Measurements from ENCODE around the gene ARHGAP22.

ARHGAP22 gene

DNA sequence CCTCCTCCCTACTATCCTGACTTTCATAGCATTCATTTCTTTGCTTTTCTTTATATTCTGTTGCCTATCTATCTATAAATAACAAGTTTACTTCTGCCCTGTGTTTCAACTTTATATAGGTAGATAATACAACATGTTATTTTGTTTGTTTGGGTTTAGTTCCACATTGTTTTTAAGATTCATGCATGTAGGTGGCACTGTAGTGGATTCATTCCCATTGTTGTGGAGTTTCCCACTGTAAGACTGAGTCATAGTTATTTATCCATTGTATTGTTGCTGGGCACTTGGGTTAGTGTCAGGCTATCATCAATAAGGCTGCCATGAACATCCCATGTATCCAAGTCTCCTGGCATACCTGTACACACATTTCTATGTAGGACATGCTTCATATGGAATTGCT is 127.7 kb downstream of the ARHGAP22 start:
- peaks cover 0 to 5% (median 0%) of the 10 kb centered on the region in 5 donors for H3K9me3 ChIP-seq (ENCODE audit: control insufficient read depth in 5 of 5, low read length in 5 of 5)
- H3K4me1 ChIP-seq (ENCODE audit: control insufficient read depth in 5 of 5, insufficient read depth in 5 of 5, low read length in 5 of 5) = peaks cover 0 to 6% (median 0%) of the 10 kb centered on the region in 5 donors
- peaks cover 0 to 5% (median 0%) of the 10 kb centered on the region in 5 donors for H3K27me3 ChIP-seq (ENCODE audit: control insufficient read depth in 5 of 5, insufficient read depth in 4 of 5, low read length in 5 of 5)
- no peaks in the 10 kb centered on the region for H3K36me3 ChIP-seq (ENCODE audit: control insufficient read depth in 5 of 5, insufficient read depth in 5 of 5, low read length in 5 of 5)
- no peak overlapping the region for H3K4me3 ChIP-seq (ENCODE audit: low read depth in 1 of 5, low read length in 5 of 5)
- H3K9ac ChIP-seq (ENCODE audit: low read length in 5 of 5) = no peak overlapping the region
- H3K27ac ChIP-seq (ENCODE audit: low read depth, low read length) = no peak overlapping the region

DNA sequence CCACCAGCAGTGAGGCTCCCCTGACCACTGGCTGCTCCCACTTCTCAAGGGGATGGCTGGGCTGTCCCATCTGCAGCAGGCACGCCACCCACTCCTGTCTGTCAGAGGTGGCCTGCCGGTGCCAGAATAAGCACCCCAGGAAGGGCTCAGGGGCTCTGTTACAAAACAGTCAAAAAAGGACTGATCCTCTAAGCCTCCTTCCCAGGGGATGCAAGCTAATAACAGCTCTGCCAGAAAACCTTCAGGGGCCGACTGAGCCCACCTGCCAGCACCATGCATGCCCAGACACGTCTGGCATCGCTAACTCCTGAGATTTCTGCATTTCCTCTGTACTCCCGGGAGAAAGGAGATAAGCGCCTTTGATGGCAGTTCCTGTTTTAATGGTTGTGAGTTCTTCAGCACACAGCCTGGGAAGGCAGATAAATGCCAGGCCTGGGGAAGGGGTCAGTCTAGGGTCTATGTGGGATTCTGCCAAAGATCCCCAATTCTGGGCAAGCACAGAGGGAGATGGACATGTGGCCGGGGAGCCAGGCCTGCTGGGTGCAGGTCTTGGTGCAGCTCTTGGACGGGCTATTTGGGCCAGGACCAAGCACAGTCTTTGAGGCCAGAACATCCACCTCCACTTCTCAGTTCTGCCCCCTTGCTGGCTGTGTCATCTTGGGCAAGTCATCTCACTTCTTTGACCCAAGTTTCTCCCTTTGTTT is 128.4 kb downstream of the ARHGAP22 start:
- H3K9me3 ChIP-seq (ENCODE audit: control insufficient read depth in 5 of 5, low read length in 5 of 5) = peaks cover 0 to 5% (median 0%) of the 10 kb centered on the region in 5 donors
- no peak overlapping the region for H3K4me3 ChIP-seq (ENCODE audit: low read depth in 1 of 5, low read length in 5 of 5)
- H3K27me3 ChIP-seq (ENCODE audit: control insufficient read depth in 5 of 5, insufficient read depth in 4 of 5, low read length in 5 of 5) = peaks cover 0 to 5% (median 0%) of the 10 kb centered on the region in 5 donors
- H3K36me3 ChIP-seq (ENCODE audit: control insufficient read depth in 5 of 5, insufficient read depth in 5 of 5, low read length in 5 of 5) = no peaks in the 10 kb centered on the region
- no peak overlapping the region for H3K9ac ChIP-seq (ENCODE audit: low read length in 5 of 5)
- no peak overlapping the region for H3K27ac ChIP-seq (ENCODE audit: low read depth, low read length)
- peaks cover 0 to 6% (median 0%) of the 10 kb centered on the region in 5 donors for H3K4me1 ChIP-seq (ENCODE audit: control insufficient read depth in 5 of 5, insufficient read depth in 5 of 5, low read length in 5 of 5)

DNA sequence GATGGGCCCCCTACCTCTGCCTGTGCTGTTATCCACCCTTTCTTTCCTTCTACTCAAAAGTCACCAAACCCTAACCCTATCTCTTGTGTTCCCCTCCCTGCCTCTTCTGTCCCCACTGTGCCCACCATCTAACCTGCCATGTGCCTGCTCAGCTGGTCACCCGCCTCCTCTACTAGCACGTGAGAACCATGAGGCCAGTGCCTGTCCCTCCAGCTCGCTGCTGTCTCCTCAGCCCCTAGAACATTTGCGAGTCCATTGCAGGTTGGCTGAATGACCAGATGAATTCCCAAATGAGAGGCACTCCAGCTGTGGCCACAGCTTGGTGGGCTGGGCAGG is 129.0 kb downstream of the ARHGAP22 start:
- H3K9me3 ChIP-seq (ENCODE audit: control insufficient read depth in 5 of 5, low read length in 5 of 5) = peaks cover 0 to 5% (median 0%) of the 10 kb centered on the region in 5 donors
- H3K36me3 ChIP-seq (ENCODE audit: control insufficient read depth in 5 of 5, insufficient read depth in 5 of 5, low read length in 5 of 5) = no peaks in the 10 kb centered on the region
- H3K4me1 ChIP-seq (ENCODE audit: control insufficient read depth in 5 of 5, insufficient read depth in 5 of 5, low read length in 5 of 5) = peaks cover 0 to 4% (median 0%) of the 10 kb centered on the region in 5 donors
- peaks cover 0 to 5% (median 0%) of the 10 kb centered on the region in 5 donors for H3K27me3 ChIP-seq (ENCODE audit: control insufficient read depth in 5 of 5, insufficient read depth in 4 of 5, low read length in 5 of 5)
- no peak overlapping the region for H3K4me3 ChIP-seq (ENCODE audit: low read depth in 1 of 5, low read length in 5 of 5)
- H3K27ac ChIP-seq (ENCODE audit: low read depth, low read length) = no peak overlapping the region
- no peak overlapping the region for H3K9ac ChIP-seq (ENCODE audit: low read length in 5 of 5)

DNA sequence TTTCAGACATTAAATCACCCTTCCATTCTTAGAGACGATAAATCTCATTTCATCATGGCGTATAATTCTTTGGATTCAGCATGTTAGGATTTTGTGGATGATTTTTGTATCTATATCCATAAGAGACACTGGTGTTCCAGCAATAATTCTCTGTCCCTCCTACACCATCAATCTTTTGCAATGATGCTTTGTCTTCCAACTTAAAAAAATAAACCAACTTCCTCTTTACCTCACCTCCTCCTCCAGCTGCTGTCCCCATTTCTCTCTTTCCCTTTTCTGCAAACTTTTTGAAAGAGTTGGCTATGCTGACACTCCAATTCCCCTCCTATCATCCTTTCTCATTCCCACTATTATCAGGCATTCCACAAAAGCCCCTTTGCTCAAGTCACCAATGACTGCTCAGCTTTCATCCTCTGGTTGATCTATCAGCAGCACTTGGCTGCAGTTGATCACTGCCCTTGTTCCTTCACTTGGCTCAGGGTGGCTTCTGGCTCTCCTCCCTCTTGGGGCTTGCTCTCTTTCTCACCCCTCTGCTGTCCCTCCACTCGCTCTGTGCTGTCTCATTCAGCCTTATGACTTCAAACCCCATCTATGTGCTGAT is 130.0 kb downstream of the ARHGAP22 start:
- Histone ChIP-seq H3K9me3 (ENCODE audit: control insufficient read depth in 5 of 5, low read length in 5 of 5) (peaks cover 0 to 5% (median 0%) of the 10 kb centered on the region in 5 donors), H3K4me3 (ENCODE audit: low read depth in 1 of 5, low read length in 5 of 5) (no peak overlapping the region), H3K36me3 (ENCODE audit: control insufficient read depth in 5 of 5, insufficient read depth in 5 of 5, low read length in 5 of 5) (no peaks in the 10 kb centered on the region), H3K27me3 (ENCODE audit: control insufficient read depth in 5 of 5, insufficient read depth in 4 of 5, low read length in 5 of 5) (peaks cover 0 to 5% (median 0%) of the 10 kb centered on the region in 5 donors), H3K4me1 (ENCODE audit: control insufficient read depth in 5 of 5, insufficient read depth in 5 of 5, low read length in 5 of 5) (peaks cover 0 to 2% (median 0%) of the 10 kb centered on the region in 5 donors), H3K27ac (ENCODE audit: low read depth, low read length) (no peak overlapping the region), H3K9ac (ENCODE audit: low read length in 5 of 5) (no peak overlapping the region)

DNA sequence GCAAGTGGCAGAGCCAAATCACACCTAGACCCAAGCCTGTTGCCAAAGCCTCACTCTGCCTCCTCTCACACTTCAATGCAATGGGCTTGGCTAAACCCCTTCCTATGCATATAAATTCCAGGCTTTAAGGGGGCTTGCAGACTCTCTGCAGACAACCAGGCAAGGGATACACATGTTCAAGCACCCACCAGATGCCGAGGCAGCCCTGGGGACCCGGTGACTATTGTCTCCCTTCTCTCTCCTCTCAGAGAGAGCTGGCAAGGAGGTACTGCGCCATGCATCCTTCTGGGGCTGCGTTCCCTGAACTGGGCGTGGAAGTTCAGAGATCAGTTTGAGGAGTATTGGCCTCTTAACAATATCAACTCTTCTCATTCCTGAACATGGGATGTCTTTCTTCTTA is 131.2 kb downstream of the ARHGAP22 start:
- H3K36me3 ChIP-seq (ENCODE audit: control insufficient read depth in 5 of 5, insufficient read depth in 5 of 5, low read length in 5 of 5) = peaks cover 0 to 2% (median 0%) of the 10 kb centered on the region in 5 donors

DNA sequence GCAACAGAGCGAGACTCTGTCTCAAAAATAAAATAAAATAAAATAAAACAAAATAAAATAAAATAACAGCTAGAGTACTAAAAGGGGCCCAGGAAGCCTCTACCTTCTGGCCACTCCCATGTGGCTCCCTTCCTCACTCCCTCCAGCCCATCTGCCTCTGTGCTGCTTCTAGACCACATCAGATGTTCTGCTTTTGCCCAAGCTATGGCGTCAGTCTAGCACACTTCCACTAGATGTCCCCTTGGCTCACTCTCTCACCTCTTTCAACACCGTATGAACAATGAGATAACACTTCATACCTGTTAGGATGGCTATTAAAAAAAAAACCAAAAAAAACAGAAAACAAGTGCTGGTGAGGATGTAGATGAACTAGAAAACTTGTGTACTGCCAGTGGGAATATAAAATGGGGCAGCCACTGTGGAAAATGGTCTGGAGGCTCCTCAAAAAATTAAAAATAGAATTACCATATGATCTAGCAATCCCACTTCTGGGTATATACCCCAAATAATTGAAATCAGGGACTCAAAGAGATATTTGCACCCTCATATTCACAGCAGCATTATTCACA is 132.3 kb downstream of the ARHGAP22 start:
- Histone ChIP-seq H3K27ac (ENCODE audit: low read depth, low read length) (no peak overlapping the region), H3K4me1 (ENCODE audit: control insufficient read depth in 5 of 5, insufficient read depth in 5 of 5, low read length in 5 of 5) (peaks cover 0 to 2% (median 0%) of the 10 kb centered on the region in 5 donors), H3K27me3 (ENCODE audit: control insufficient read depth in 5 of 5, insufficient read depth in 4 of 5, low read length in 5 of 5) (peaks cover 0 to 5% (median 0%) of the 10 kb centered on the region in 5 donors), H3K9ac (ENCODE audit: low read length in 5 of 5) (no peak overlapping the region), H3K9me3 (ENCODE audit: control insufficient read depth in 5 of 5, low read length in 5 of 5) (peaks cover 0 to 5% (median 0%) of the 10 kb centered on the region in 5 donors), H3K36me3 (ENCODE audit: control insufficient read depth in 5 of 5, insufficient read depth in 5 of 5, low read length in 5 of 5) (peaks cover 0 to 2% (median 0%) of the 10 kb centered on the region in 5 donors), H3K4me3 (ENCODE audit: low read depth in 1 of 5, low read length in 5 of 5) (no peak overlapping the region)

More for the DNA sequence above, 131.2 kb downstream of the ARHGAP22 start:
- H3K4me1 ChIP-seq (ENCODE audit: control insufficient read depth in 5 of 5, insufficient read depth in 5 of 5, low read length in 5 of 5) = peaks cover 0 to 2% (median 0%) of the 10 kb centered on the region in 5 donors
- no peak overlapping the region for H3K27ac ChIP-seq (ENCODE audit: low read depth, low read length)
- H3K9ac ChIP-seq (ENCODE audit: low read length in 5 of 5) = no peak overlapping the region
- peaks cover 0 to 5% (median 0%) of the 10 kb centered on the region in 5 donors for H3K27me3 ChIP-seq (ENCODE audit: control insufficient read depth in 5 of 5, insufficient read depth in 4 of 5, low read length in 5 of 5)
- no peak overlapping the region for H3K4me3 ChIP-seq (ENCODE audit: low read depth in 1 of 5, low read length in 5 of 5)
- peaks cover 0 to 5% (median 0%) of the 10 kb centered on the region in 5 donors for H3K9me3 ChIP-seq (ENCODE audit: control insufficient read depth in 5 of 5, low read length in 5 of 5)

DNA sequence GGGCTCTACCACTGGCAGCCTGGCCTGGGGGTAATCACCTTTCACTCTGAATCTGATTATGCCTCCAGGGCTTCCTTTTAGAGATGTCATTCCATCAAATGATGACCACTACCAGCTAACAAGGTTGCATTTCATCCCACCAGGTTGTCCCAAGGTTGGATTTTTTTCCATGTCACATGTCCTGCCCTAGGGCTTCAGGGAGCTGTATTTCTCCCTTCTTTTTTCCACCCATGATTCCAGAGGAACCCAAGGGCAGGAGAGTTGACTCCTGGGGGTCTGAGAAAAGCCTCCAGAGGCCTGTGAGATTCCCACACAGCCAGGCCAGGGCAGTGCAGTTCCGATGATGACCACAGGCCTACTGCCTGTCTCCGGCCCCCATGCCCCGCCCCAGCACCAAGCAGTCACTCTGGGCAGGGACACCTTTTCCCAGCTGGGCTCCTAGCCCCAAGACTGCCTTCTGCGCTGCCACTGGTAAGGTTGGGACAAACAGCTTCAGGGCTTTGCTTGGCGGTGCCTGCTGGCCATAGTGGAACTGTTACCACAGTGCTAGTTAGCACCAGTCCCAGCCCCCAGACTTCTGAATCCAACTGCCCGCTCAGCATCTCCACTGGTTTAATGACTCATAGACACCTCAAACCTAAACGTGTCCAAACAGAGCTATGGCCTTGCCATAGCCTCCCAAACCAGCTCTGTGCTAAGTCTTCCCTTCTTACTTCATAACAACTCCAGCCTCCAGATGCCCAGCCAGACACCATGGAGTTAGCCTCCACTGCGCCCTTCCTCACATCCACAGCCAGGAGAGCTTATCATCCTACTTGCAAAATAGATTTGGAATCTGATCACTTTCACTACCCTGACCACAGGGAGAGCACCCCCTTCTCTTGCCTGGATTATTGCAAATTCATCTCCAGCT is 133.7 kb downstream of the ARHGAP22 start:
- peaks cover 0 to 6% (median 4%) of the 10 kb centered on the region in 5 donors for H3K4me1 ChIP-seq (ENCODE audit: control insufficient read depth in 5 of 5, insufficient read depth in 5 of 5, low read length in 5 of 5)
- peaks cover 0 to 11% (median 5%) of the 10 kb centered on the region in 5 donors for H3K27me3 ChIP-seq (ENCODE audit: control insufficient read depth in 5 of 5, insufficient read depth in 4 of 5, low read length in 5 of 5)
- H3K9ac ChIP-seq (ENCODE audit: low read length in 5 of 5) = no peak overlapping the region
- H3K27ac ChIP-seq (ENCODE audit: low read depth, low read length) = no peak overlapping the region
- H3K36me3 ChIP-seq (ENCODE audit: control insufficient read depth in 5 of 5, insufficient read depth in 5 of 5, low read length in 5 of 5) = peaks cover 0 to 2% (median 0%) of the 10 kb centered on the region in 5 donors
- no peak overlapping the region for H3K4me3 ChIP-seq (ENCODE audit: low read depth in 1 of 5, low read length in 5 of 5)
- peaks cover 0 to 5% (median 0%) of the 10 kb centered on the region in 5 donors for H3K9me3 ChIP-seq (ENCODE audit: control insufficient read depth in 5 of 5, low read length in 5 of 5)

DNA sequence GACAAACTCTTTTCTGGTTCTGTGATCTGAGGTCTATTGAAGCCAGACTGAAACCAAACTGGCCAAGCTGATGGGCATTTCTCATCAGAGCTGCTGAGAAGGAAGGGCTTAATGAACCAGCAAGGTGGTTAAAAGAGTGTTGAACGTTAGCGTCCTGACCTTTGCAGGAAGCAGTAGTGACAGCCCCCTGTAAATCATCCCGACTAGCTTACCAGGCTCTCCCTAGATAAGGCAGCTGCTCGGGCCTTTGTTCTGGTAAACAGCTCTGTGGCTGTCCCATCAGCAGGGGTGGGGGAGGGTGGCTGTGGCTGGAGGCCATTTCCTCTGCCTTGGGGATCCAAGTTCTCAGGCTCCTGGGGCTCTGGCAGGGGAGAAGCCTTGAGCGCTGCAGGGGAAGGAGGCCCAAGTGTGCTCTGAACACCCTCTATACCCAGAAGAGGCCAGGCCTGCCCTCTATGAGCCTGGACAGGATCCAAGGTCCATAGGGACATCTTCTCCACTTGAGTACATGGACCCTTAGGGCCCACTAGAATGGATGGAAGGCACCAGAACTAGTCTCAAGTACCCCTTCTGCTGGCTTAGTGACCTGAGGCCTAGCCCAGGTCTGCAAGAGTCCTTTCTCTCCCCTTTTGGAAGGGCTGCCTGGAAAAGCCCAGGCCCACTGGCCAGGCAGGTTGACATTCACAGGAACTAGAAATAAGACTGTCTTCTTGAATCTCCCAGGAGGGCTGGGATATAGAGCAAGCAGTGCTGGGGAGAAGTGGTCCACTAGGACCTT is 134.6 kb downstream of the ARHGAP22 start:
- no peak overlapping the region for H3K27ac ChIP-seq (ENCODE audit: low read depth, low read length)
- H3K27me3 ChIP-seq (ENCODE audit: control insufficient read depth in 5 of 5, insufficient read depth in 4 of 5, low read length in 5 of 5) = peaks cover 0 to 11% (median 5%) of the 10 kb centered on the region in 5 donors
- peaks cover 0 to 5% (median 0%) of the 10 kb centered on the region in 5 donors for H3K9me3 ChIP-seq (ENCODE audit: control insufficient read depth in 5 of 5, low read length in 5 of 5)
- H3K4me3 ChIP-seq (ENCODE audit: low read depth in 1 of 5, low read length in 5 of 5) = no peak overlapping the region
- H3K4me1 ChIP-seq (ENCODE audit: control insufficient read depth in 5 of 5, insufficient read depth in 5 of 5, low read length in 5 of 5) = peaks cover 0 to 14% (median 10%) of the 10 kb centered on the region in 5 donors
- H3K36me3 ChIP-seq (ENCODE audit: control insufficient read depth in 5 of 5, insufficient read depth in 5 of 5, low read length in 5 of 5) = peaks cover 0 to 2% (median 0%) of the 10 kb centered on the region in 5 donors
- H3K9ac ChIP-seq (ENCODE audit: low read length in 5 of 5) = no peak overlapping the region

DNA sequence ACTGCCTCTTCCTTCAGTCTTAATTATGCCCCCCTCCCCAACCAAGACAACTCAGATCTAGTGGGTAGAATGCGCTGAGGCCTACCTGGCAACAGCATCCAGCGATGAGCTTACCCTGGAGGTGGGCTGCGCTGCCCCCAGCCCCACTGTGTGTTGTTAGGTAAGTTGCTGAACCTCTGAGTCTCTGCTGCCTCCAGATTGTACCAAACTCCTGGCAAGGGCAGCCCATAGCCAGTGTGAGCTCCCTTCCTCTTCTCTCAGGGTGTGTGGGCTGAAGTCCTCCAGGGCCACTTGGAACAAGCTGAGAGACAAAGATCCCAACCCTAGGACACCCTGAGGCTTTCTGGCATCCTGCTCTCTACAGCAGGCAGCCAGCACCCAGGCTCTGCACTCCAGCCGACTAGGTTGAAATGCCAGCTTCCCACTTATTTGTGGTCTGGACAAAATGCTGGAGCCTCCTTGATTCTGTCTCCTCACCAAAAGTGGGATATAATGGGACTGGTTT is 135.3 kb downstream of the ARHGAP22 start:
- Histone ChIP-seq H3K9ac (ENCODE audit: low read length in 5 of 5) (no peak overlapping the region), H3K4me1 (ENCODE audit: control insufficient read depth in 5 of 5, insufficient read depth in 5 of 5, low read length in 5 of 5) (peaks cover 0 to 20% (median 17%) of the 10 kb centered on the region in 5 donors), H3K4me3 (ENCODE audit: low read depth in 1 of 5, low read length in 5 of 5) (no peak overlapping the region), H3K9me3 (ENCODE audit: control insufficient read depth in 5 of 5, low read length in 5 of 5) (peaks cover 0 to 5% (median 0%) of the 10 kb centered on the region in 5 donors), H3K36me3 (ENCODE audit: control insufficient read depth in 5 of 5, insufficient read depth in 5 of 5, low read length in 5 of 5) (peaks cover 0 to 2% (median 0%) of the 10 kb centered on the region in 5 donors), H3K27ac (ENCODE audit: low read depth, low read length) (no peak overlapping the region), H3K27me3 (ENCODE audit: control insufficient read depth in 5 of 5, insufficient read depth in 4 of 5, low read length in 5 of 5) (peaks cover 0 to 11% (median 5%) of the 10 kb centered on the region in 5 donors)
